ENCODE data around the gene PRAC1. TPM values are rescaled to one million over a fixed set of nuclear protein-coding genes. Genes with fewer than 3 reads are reported as not detected.

Gene PRAC1
- total RNA-seq, 3 donors from 2014 or later: not detected

- intact Hi-C loops (cut with DNase I; ENCODE audit: low total_unique reads): no loop called here
- no peaks in the 10 kb centered on the region for H3K4me1 ChIP-seq
- TF ChIP-seq POLR2A (IDR thresholded peaks at IDR 0.05) (no peak), CTCF (IDR thresholded peaks at IDR 0.05) (no peak), POLR2AphosphoS5 (IDR thresholded peaks at IDR 0.05) (no peak)
- no peak for DNase-seq (ENCODE audit: low spot score in 2 of 2)
- H3K27ac ChIP-seq: no peak overlapping the region
- H3K36me3 ChIP-seq: no peaks in the 10 kb centered on the region
- no peaks in the 10 kb centered on the region for H3K9me3 ChIP-seq
- H3K4me3 ChIP-seq: no peak overlapping the region
- peaks cover 0 to 65% of the 10 kb centered on the region in 2 donors for H3K27me3 ChIP-seq
Observed at GRCh38 chr17:48760411-48760810, 38.1 kb upstream of the PRAC1 start.

DNA sequence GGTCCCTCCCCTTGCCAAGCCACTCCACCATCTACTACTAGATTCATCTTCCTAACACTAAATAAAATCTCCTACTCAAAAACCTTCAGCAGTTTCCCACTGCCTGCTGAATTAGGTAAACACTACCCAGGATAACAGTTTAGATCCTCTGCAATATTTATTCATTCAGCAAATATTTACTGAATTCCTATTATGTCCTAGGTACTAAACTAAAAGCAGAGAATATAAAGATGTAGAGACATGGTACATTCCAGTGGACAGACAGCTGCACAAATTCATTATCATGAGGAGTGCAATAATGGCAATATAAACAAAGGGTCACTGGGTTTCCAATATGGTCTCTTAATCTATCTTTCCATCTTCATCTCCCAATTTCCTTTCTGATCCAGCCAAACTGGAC is 37.0 kb upstream of the PRAC1 start:
- H3K36me3 ChIP-seq: no peaks in the 10 kb centered on the region
- TF ChIP-seq POLR2AphosphoS5 (IDR thresholded peaks at IDR 0.05) (no peak), POLR2A (IDR thresholded peaks at IDR 0.05) (no peak), CTCF (IDR thresholded peaks at IDR 0.05) (no peak)
- no peaks in the 10 kb centered on the region for H3K9me3 ChIP-seq
- peaks cover 4 to 72% of the 10 kb centered on the region in 2 donors for H3K27me3 ChIP-seq
- no peaks in the 10 kb centered on the region for H3K4me1 ChIP-seq
- intact Hi-C loops (cut with DNase I; ENCODE audit: low total_unique reads): no loop called here
- H3K4me3 ChIP-seq: no peak overlapping the region
- no peak for DNase-seq (ENCODE audit: low spot score in 2 of 2)
- H3K27ac ChIP-seq: no peak overlapping the region

- Histone ChIP-seq H3K27ac (no peak overlapping the region), H3K9me3 (no peaks in the 10 kb centered on the region), H3K4me1 (no peaks in the 10 kb centered on the region), H3K27me3 (peaks cover 7 to 78% of the 10 kb centered on the region in 2 donors), H3K36me3 (no peaks in the 10 kb centered on the region), H3K4me3 (no peak overlapping the region)
- TF ChIP-seq POLR2A (IDR thresholded peaks at IDR 0.05) (no peak), POLR2AphosphoS5 (IDR thresholded peaks at IDR 0.05) (no peak), CTCF (IDR thresholded peaks at IDR 0.05) (no peak)
- DNase-seq (ENCODE audit: low spot score in 2 of 2): no peak
- intact Hi-C loops (cut with DNase I; ENCODE audit: low total_unique reads): no loop called here
Observed at GRCh38 chr17:48757524-48757961, 35.2 kb upstream of the PRAC1 start.

- no peaks in the 10 kb centered on the region for H3K4me1 ChIP-seq
- H3K27me3 ChIP-seq: peaks cover 9 to 81% of the 10 kb centered on the region in 2 donors
Observed at GRCh38 chr17:48756830-48757251, 34.5 kb upstream of the PRAC1 start.

DNA sequence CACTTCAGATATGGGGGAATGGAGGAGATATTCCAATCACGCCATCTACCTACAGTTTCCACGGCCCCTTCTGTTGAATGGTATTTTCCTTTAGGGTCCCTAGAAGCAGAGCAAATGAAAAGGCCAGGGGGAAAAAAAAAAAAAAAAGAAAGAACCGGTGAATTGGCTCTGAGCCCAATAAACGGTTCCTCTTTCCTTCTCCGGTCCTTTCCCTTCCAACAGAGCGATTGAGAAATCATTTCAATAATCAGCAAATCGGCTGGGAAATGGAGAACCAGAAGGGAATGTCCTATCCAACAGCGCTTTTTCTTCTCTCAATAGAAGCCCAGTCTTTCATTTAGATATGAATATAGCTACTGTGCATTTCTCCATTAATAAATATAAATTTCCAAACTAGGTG is 33.0 kb upstream of the PRAC1 start:
- Histone ChIP-seq H3K9me3 (no peaks in the 10 kb centered on the region), H3K27me3 (peaks cover 9 to 84% of the 10 kb centered on the region in 2 donors), H3K36me3 (no peaks in the 10 kb centered on the region), H3K4me3 (no peak overlapping the region), H3K27ac (no peak overlapping the region), H3K4me1 (no peaks in the 10 kb centered on the region)
- DNase-seq (ENCODE audit: low spot score in 2 of 2): no peak
- TF ChIP-seq CTCF (IDR thresholded peaks at IDR 0.05) (no peak), POLR2A (IDR thresholded peaks at IDR 0.05) (no peak), POLR2AphosphoS5 (IDR thresholded peaks at IDR 0.05) (no peak)
- intact Hi-C loops (cut with DNase I; ENCODE audit: low total_unique reads): no loop called here

More at GRCh38 chr17:48756830-48757251, 34.5 kb upstream of the PRAC1 start:
- TF ChIP-seq POLR2AphosphoS5 (IDR thresholded peaks at IDR 0.05): no peak
- no peak for TF ChIP-seq POLR2A (IDR thresholded peaks at IDR 0.05)
- TF ChIP-seq CTCF (IDR thresholded peaks at IDR 0.05): no peak
- intact Hi-C loops (cut with DNase I; ENCODE audit: low total_unique reads): no loop called here
- H3K4me3 ChIP-seq: no peak overlapping the region
- DNase-seq (ENCODE audit: low spot score in 2 of 2): peak in 1 of 2 donors; percentile 21
- no peaks in the 10 kb centered on the region for H3K9me3 ChIP-seq
- H3K27ac ChIP-seq: no peak overlapping the region
- H3K36me3 ChIP-seq: no peaks in the 10 kb centered on the region
